ENCODE measurements around the gene KIF7. TPM values are rescaled to one million over a fixed set of nuclear protein-coding genes. Genes with fewer than 3 reads are reported as not detected.

Gene KIF7
- total RNA-seq, 2 donors from 2014 or later, result 2.9 to 7.6 TPM

GRCh38 chr15:89642106-89642505 lies 13.2 kb downstream of the KIF7 start:
- Histone ChIP-seq H3K4me1 (peaks cover 0 to under 1% of the 10 kb centered on the region in 2 donors), H3K27ac (no peak overlapping the region), H3K9me3 (no peaks in the 10 kb centered on the region), H3K36me3 (no peaks in the 10 kb centered on the region), H3K27me3 (no peaks in the 10 kb centered on the region), H3K4me3 (no peak overlapping the region)
- TF ChIP-seq, protein P1, sequence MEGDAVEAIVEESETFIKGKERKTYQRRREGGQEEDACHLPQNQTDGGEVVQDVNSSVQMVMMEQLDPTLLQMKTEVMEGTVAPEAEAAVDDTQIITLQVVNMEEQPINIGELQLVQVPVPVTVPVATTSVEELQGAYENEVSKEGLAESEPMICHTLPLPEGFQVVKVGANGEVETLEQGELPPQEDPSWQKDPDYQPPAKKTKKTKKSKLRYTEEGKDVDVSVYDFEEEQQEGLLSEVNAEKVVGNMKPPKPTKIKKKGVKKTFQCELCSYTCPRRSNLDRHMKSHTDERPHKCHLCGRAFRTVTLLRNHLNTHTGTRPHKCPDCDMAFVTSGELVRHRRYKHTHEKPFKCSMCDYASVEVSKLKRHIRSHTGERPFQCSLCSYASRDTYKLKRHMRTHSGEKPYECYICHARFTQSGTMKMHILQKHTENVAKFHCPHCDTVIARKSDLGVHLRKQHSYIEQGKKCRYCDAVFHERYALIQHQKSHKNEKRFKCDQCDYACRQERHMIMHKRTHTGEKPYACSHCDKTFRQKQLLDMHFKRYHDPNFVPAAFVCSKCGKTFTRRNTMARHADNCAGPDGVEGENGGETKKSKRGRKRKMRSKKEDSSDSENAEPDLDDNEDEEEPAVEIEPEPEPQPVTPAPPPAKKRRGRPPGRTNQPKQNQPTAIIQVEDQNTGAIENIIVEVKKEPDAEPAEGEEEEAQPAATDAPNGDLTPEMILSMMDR (IDR thresholded peaks at IDR 0.05), result no peak
- DNase-seq (ENCODE audit: low spot score), result no peak

DNA sequence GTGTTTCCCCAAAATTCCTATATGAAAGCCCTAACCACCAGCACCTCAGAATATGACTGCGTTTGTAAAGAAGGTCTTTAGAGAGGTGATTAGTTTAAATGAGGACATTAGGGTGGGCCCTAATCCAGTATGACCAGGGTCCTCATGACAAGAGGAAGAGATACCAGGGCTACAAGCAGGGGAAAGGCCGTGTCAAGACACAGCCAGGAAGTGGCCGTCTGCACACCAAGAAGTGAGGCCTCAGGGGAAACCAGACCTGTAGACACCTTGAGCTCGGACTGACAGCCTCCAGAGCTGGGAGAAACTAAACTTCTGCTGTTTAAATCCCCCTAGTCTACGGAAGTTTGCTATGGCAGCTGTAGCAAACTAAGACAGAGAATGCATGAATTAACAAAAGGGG lies 14.2 kb downstream of the KIF7 start:
- no peaks in the 10 kb centered on the region for H3K36me3 ChIP-seq
- no peaks in the 10 kb centered on the region for H3K27me3 ChIP-seq
- TF ChIP-seq, protein P1 (IDR thresholded peaks at IDR 0.05), result no peak

GRCh38 chr15:89640245-89640644 lies 15.0 kb downstream of the KIF7 start:
- no peaks in the 10 kb centered on the region for H3K9me3 ChIP-seq
- TF ChIP-seq, protein P1 (IDR thresholded peaks at IDR 0.05), result no peak
- no peaks in the 10 kb centered on the region for H3K36me3 ChIP-seq
- H3K4me3 ChIP-seq, result no peak overlapping the region
- H3K27ac ChIP-seq, result no peak overlapping the region
- H3K4me1 ChIP-seq, result no peaks in the 10 kb centered on the region
- no peaks in the 10 kb centered on the region for H3K27me3 ChIP-seq
- no peak for DNase-seq (ENCODE audit: low spot score)

More for the DNA sequence above, 14.2 kb downstream of the KIF7 start:
- no peak for DNase-seq (ENCODE audit: low spot score)
- Histone ChIP-seq H3K9me3 (no peaks in the 10 kb centered on the region), H3K4me3 (no peak overlapping the region), H3K27ac (no peak overlapping the region), H3K4me1 (no peaks in the 10 kb centered on the region)

- H3K9me3 ChIP-seq, result no peaks in the 10 kb centered on the region
- H3K27ac ChIP-seq, result no peak overlapping the region
- TF ChIP-seq, protein P1 (IDR thresholded peaks at IDR 0.05), result no peak
- H3K27me3 ChIP-seq, result no peaks in the 10 kb centered on the region
- DNase-seq (ENCODE audit: low spot score), result peak; percentile 54
- H3K36me3 ChIP-seq, result peaks cover 37% of the 10 kb centered on the region
- no peak overlapping the region for H3K4me3 ChIP-seq
- no peaks in the 10 kb centered on the region for H3K4me1 ChIP-seq
Measured at GRCh38 chr15:89633585-89633984, 21.7 kb downstream of the KIF7 start.

GRCh38 chr15:89632563-89633430 lies 22.5 kb downstream of the KIF7 start:
- no peak overlapping the region for H3K27ac ChIP-seq
- TF ChIP-seq, protein P1 (IDR thresholded peaks at IDR 0.05), result no peak
- H3K4me1 ChIP-seq, result no peaks in the 10 kb centered on the region
- H3K9me3 ChIP-seq, result no peaks in the 10 kb centered on the region
- no peak overlapping the region for H3K4me3 ChIP-seq
- no peaks in the 10 kb centered on the region for H3K27me3 ChIP-seq
- DNase-seq (ENCODE audit: low spot score), result peak; percentile 40
- peaks cover 45% of the 10 kb centered on the region for H3K36me3 ChIP-seq

Measured in right atrium auricular region (tissue), 2 donors.